ENCODE results near the gene POC1A.

Gene POC1A

GRCh38 chr3:52097851-52098507 is 56.2 kb downstream of the POC1A start:
- DNase-seq: peak; percentile 25 to 65

GRCh38 chr3:52095990-52096775 is 58.0 kb downstream of the POC1A start:
- no peak for DNase-seq

- DNase-seq: no peak
These were observed 59.4 kb downstream of the POC1A start for GRCh38 chr3:52094571-52095485.

GRCh38 chr3:52093756-52094545 is 60.3 kb downstream of the POC1A start:
- peak in 1 of 2 donors; percentile 25 for DNase-seq

GRCh38 chr3:52092891-52093290 is 61.3 kb downstream of the POC1A start:
- DNase-seq: no peak

- DNase-seq: no peak
These were observed 62.0 kb downstream of the POC1A start for GRCh38 chr3:52092271-52092660.

GRCh38 chr3:52091586-52092270 is 62.5 kb downstream of the POC1A start:
- DNase-seq: no peak

- DNase-seq: no peak
These were observed 63.2 kb downstream of the POC1A start for GRCh38 chr3:52090933-52091468.

GRCh38 chr3:52090131-52090932 is 63.9 kb downstream of the POC1A start:
- peak in 1 of 2 donors; percentile 41 for DNase-seq

- DNase-seq: no peak
These were observed 64.5 kb downstream of the POC1A start for GRCh38 chr3:52089691-52090090.

- DNase-seq: peak; percentile 85 to 91
These were observed 65.5 kb downstream of the POC1A start for GRCh38 chr3:52088445-52089367.

GRCh38 chr3:52087731-52088130 is 66.5 kb downstream of the POC1A start:
- DNase-seq: no peak

- DNase-seq: peak; percentile 77 to 90
These were observed 67.1 kb downstream of the POC1A start for GRCh38 chr3:52086976-52087663.

GRCh38 chr3:52086461-52086860 is 67.8 kb downstream of the POC1A start:
- DNase-seq: no peak

GRCh38 chr3:52085681-52086282 is 68.4 kb downstream of the POC1A start:
- DNase-seq: peak; percentile 52 to 77

GRCh38 chr3:52084954-52085680 is 69.1 kb downstream of the POC1A start:
- DNase-seq: no peak

GRCh38 chr3:52084216-52084945 is 69.8 kb downstream of the POC1A start:
- DNase-seq: no peak
